ENCODE measurements around the gene PLCD1. TPM values are rescaled to one million over a fixed set of nuclear protein-coding genes. Genes with fewer than 3 reads are reported as not detected.

Gene PLCD1
- total RNA-seq, 1 experiment from 2014 or later: 27.1 TPM

DNA sequence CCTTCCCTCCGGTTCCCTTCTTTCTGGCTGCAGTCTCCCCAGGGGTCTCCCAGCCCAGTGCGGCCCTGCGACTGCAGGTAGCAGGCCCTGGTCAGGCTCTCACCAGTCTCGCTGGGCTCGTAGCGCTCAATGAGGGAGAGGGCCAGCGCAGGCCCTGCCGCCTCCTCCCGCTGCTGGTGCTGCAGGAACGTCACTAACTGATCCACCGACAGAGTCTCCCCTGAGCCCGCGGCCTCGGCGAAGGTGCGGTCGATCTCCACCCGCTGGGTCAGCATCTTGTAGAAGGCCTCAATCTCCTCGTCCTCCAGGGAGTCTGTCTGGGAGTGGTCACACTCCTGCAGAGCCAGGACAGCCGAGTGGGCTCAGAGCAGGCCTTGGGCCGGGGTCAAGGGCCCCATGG, 18.3 kb downstream of the PLCD1 start:
- H3K27me3 Mint-ChIP-seq (ENCODE audit: low read depth): no peaks in the 10 kb centered on the region
- Histone ChIP-seq H2BK20ac (ENCODE audit: low read depth, low read length, poor library complexity, severe bottlenecking) (no peak overlapping the region), H2BK5ac (ENCODE audit: insufficient read length, low read length) (no peak overlapping the region), H3K4me2 (ENCODE audit: insufficient read depth, insufficient read length, low read length) (no peak overlapping the region), H3K18ac (ENCODE audit: insufficient read length, low read depth, low read length) (no peak overlapping the region), H4K20me1 (ENCODE audit: control insufficient read depth, insufficient read depth, insufficient read length) (no peaks in the 10 kb centered on the region), H3K4ac (ENCODE audit: low read depth, low read length) (no peak overlapping the region), H3K79me1 (ENCODE audit: insufficient read depth, low read depth, low read length, poor library complexity, severe bottlenecking) (no peaks in the 10 kb centered on the region), H3K27ac (ENCODE audit: insufficient read length, low read depth, low read length) (no peak overlapping the region), H3K79me2 (ENCODE audit: insufficient read depth, low read length) (no peaks in the 10 kb centered on the region), H4K91ac (ENCODE audit: insufficient read length, low read depth, low read length) (no peak overlapping the region), H2AK5ac (ENCODE audit: insufficient read length, low read length) (no peak overlapping the region), H3K27me3 (ENCODE audit: insufficient read depth, low read length) (no peaks in the 10 kb centered on the region), H2BK120ac (ENCODE audit: low read depth, low read length, poor library complexity, severe bottlenecking) (no peak overlapping the region), H3T11ph (ENCODE audit: low read length) (no peak overlapping the region), H3K9me3 (ENCODE audit: control insufficient read depth, low read depth, low read length) (no peaks in the 10 kb centered on the region), H4K5ac (ENCODE audit: insufficient read length, low read depth, low read length) (no peak overlapping the region), H3K23ac (ENCODE audit: insufficient read length, low read depth, low read length) (no peak overlapping the region), H3K23me2 (ENCODE audit: insufficient read length, low read depth, low read length, poor library complexity, severe bottlenecking) (no peaks in the 10 kb centered on the region), H3K9ac (ENCODE audit: extremely low read depth, insufficient read length, low read length) (no peak overlapping the region), H3K4me1 (ENCODE audit: insufficient read depth, low read length) (no peaks in the 10 kb centered on the region), H2AFZ (ENCODE audit: low read length) (no peak overlapping the region), H3K14ac (ENCODE audit: insufficient read depth, low read length) (no peak overlapping the region), H2BK12ac (ENCODE audit: insufficient read length, low read depth, low read length) (no peak overlapping the region), H3K56ac (ENCODE audit: insufficient read length, low read depth, low read length) (no peak overlapping the region), H2BK15ac (ENCODE audit: low read depth, low read length) (no peak overlapping the region), H4K8ac (replicated peaks; ENCODE audit: insufficient read length, low read depth, low read length) (no peak overlapping the region)
- H3K9me3 Mint-ChIP-seq: no peaks in the 10 kb centered on the region
- no peak overlapping the region for H3K4me3 Mint-ChIP-seq
- H3K4me1 Mint-ChIP-seq: no peaks in the 10 kb centered on the region
- no peak for TF ChIP-seq CTCF (conservative IDR thresholded peaks at IDR 0.05)
- peaks cover 3 to 35% (median 29%) of the 10 kb centered on the region in 3 experiments; a peak in 6 of 7 replicates for H3K36me3 Mint-ChIP-seq (ENCODE audit: insufficient read depth in 1 of 3, low read depth in 3 of 3)
- H3K27ac Mint-ChIP-seq: peak overlapping the region in 2 of 3 experiments; percentile 18 to 20; a peak in 1 of 7 replicates
- no CpG with 5 or more reads among the region's 21 CpGs for WGBS (ENCODE audit: extremely low coverage, insufficient read length, low lambda C conversion rate)
- DNase-seq: no peak

All from H9 (cell line).